Body of pancreas (tissue), 4 donors: ENCODE data around the gene GDPD4. TPM values are rescaled to one million over a fixed set of nuclear protein-coding genes. Genes with fewer than 3 reads are reported as not detected.

ENCODE experiments used
- ATAC-seq: fragments of 150-250 bp; one replicate; pipeline ENCODE4 v1.9.1; 2016
- DNase-seq, 4 donors: peaks; one replicate each; pipeline ENCODE4 v3.0.0-alpha.2; 2019
- H3K27ac ChIP-seq, 4 donors: fragments of 200-600 bp; sonication (generic); 1 replicate in 3 of 4; 2 replicates in 1 of 4; pipeline versions ENCODE4 v1.5.1 to v1.6.1; 2016 to 2019; ENCODE audit warnings: mild to moderate bottlenecking in 1 of 4, mixed read lengths in 1 of 4, moderate library complexity in 1 of 4
- H3K27me3 ChIP-seq, 2 donors: fragments of 200-600 bp; sonication (generic); one replicate each; pipeline ENCODE4 v1.6.0; 2016; ENCODE audit warnings: mild to moderate bottlenecking in 1 of 2
- H3K36me3 ChIP-seq, 2 donors: fragments of 200-600 bp; sonication (generic); replicated peaks in 1 of 2; 2 replicates each; pipeline ENCODE4 v1.5.1; 2016; ENCODE audit warnings: low read depth in 2 of 2; ENCODE audit not compliant: insufficient read depth in 1 of 2
- H3K4me1 ChIP-seq: fragments of 200-600 bp; sonication (generic); one replicate; pipeline ENCODE4 v1.6.0; 2016
- H3K4me3 ChIP-seq, 2 donors: fragments of 200-600 bp; sonication (generic); 1 replicate in 1 of 2; 2 replicates in 1 of 2; pipeline ENCODE4 v1.5.1; 2016 to 2019
- H3K9me3 ChIP-seq, 3 donors: fragments of 200-600 bp; sonication (generic); 1 replicate in 2 of 3; 2 replicates in 1 of 3; pipeline ENCODE4 v1.5.1; 2016
- POLR2A ChIP-seq, 3 donors: fragments of 450-650 bp; IDR thresholded peaks; one replicate each; pipeline ENCODE4 v1.6.1; 2016; ENCODE audit warnings: antibody characterized with exemption in 3 of 3, mild to moderate bottlenecking in 2 of 3
- WGBS, 2 donors: methylation state at CpG; one replicate each; pipeline ENCODE4 v1.1.5; 2017; 5-methylcytosine and 5-hydroxymethylcytosine counted together
- intact Hi-C: fragments of 100-400 bp; cut with DNase I; formaldehyde crosslinking; loops from one replicate; pipeline ENCODE4 v1.15.1; 2023
- total RNA-seq, 2 donors: library from RNA; depleted of rRNA; stranded (reverse); fragments of >200 nt; gene quantifications; one replicate each; pipeline ENCODE4 v1.1.0, GENCODE V29; 2016
- TF ChIP-seq, protein P1 (sequence below), 7 experiments: fragments of 450-650 bp in 4 of 7; fragments of 200-600 bp in 3 of 7; sonication (generic) in 3 of 7; IDR thresholded peaks; one replicate each; pipeline ENCODE4 v1.5.1; 2016 to 2019; ENCODE audit warnings: antibody characterized with exemption in 7 of 7

Gene GDPD4
- total RNA-seq, 2 donors from 2014 or later: not detected

DNA sequence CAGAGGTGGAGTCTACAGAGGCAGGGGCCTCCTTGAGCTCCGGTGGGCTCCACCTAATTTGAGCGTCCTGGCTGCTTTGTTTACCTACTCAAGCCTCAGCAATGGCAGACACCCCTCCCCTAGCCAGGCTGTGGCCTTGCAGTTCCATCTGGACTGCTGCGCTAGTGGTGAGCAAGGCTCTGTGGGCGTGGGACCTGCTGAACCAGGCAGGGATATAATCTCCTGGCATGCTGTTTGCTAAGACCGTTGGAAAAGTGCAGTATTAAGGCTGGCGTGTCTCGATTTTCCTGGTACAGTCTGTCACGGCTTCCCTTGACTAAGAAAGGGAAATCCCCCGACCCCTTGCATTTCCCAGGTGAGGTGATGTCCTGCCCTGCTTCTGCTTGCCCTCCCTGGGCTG, 77.7 kb downstream of the GDPD4 start:
- DNase-seq (no peak), ATAC-seq (no peak)
- intact Hi-C loops: no loop called here
- 79 to 81% methylated on average over 6 to 9 of the region's 9 CpGs for WGBS, 2 donors
- Histone ChIP-seq H3K4me1 (no peaks in the 10 kb centered on the region), H3K9me3 (no peaks in the 10 kb centered on the region), H3K27me3 (no peaks in the 10 kb centered on the region), H3K36me3 (no peaks in the 10 kb centered on the region), H3K27ac (no peak overlapping the region), H3K4me3 (no peak overlapping the region)
- TF ChIP-seq, protein P1, sequence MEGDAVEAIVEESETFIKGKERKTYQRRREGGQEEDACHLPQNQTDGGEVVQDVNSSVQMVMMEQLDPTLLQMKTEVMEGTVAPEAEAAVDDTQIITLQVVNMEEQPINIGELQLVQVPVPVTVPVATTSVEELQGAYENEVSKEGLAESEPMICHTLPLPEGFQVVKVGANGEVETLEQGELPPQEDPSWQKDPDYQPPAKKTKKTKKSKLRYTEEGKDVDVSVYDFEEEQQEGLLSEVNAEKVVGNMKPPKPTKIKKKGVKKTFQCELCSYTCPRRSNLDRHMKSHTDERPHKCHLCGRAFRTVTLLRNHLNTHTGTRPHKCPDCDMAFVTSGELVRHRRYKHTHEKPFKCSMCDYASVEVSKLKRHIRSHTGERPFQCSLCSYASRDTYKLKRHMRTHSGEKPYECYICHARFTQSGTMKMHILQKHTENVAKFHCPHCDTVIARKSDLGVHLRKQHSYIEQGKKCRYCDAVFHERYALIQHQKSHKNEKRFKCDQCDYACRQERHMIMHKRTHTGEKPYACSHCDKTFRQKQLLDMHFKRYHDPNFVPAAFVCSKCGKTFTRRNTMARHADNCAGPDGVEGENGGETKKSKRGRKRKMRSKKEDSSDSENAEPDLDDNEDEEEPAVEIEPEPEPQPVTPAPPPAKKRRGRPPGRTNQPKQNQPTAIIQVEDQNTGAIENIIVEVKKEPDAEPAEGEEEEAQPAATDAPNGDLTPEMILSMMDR (IDR thresholded peaks at IDR 0.05): no peak
- no peak for TF ChIP-seq POLR2A (IDR thresholded peaks at IDR 0.05)

DNA sequence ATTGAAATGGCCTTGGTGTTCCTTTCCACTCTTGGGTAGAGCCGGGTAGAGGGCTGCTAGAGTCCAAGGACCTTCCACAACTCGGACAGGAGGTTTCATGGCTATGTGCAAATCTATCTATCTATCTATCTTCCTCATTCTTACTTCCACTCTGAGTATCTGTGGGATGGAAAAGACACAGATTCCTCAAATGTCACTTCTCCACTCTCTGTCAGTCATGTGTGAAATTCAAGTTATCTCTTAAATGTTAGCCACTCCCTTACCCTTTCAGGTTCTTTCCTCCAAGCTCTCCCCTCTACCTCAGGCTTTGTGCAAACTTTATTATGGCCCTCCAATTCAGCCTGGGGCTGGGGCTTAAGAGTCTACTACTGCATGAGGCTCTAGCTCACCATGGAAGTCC, 84.3 kb downstream of the GDPD4 start:
- peaks cover under 1% of the 10 kb centered on the region for H3K4me1 ChIP-seq
- ATAC-seq (no peak), DNase-seq (no peak)
- no peaks in the 10 kb centered on the region for H3K36me3 ChIP-seq
- no peak overlapping the region for H3K4me3 ChIP-seq
- H3K9me3 ChIP-seq: no peaks in the 10 kb centered on the region
- intact Hi-C loops: no loop called here
- WGBS, 2 donors: 77 to 86% methylated on average over 2 of the region's 2 CpGs
- no peak overlapping the region for H3K27ac ChIP-seq
- no peaks in the 10 kb centered on the region for H3K27me3 ChIP-seq
- TF ChIP-seq, protein P1 (IDR thresholded peaks at IDR 0.05): no peak
- TF ChIP-seq POLR2A (IDR thresholded peaks at IDR 0.05): no peak

DNA sequence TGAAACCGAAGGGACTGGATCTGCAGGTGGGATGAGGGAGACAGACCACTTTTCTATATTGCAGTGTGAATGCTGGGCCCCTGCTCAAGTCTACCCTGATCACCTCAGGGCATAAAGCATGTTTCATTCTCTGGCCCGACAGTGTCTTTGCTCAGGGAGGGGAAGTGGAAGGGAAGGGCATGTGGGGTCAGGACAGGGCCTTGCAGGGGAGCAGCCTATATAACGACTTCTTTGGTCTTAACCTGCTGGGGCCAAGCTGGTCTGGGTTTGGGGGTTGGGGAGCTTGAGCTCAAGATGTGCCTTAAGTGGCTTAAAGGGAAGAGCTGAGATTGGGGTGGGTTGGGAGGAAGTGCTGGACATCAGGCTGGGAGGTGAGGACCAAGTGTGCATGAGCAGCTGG, 86.4 kb downstream of the GDPD4 start:
- Histone ChIP-seq H3K9me3 (no peaks in the 10 kb centered on the region), H3K36me3 (no peaks in the 10 kb centered on the region), H3K27me3 (no peaks in the 10 kb centered on the region), H3K4me3 (no peak overlapping the region), H3K4me1 (peaks cover 9% of the 10 kb centered on the region), H3K27ac (no peak overlapping the region)
- TF ChIP-seq POLR2A (IDR thresholded peaks at IDR 0.05): no peak
- TF ChIP-seq, protein P1 (IDR thresholded peaks at IDR 0.05): no peak
- ATAC-seq (no peak), DNase-seq (no peak)
- intact Hi-C loops: no loop called here
- 70 to 76% methylated on average over 3 of the region's 3 CpGs for WGBS, 2 donors

DNA sequence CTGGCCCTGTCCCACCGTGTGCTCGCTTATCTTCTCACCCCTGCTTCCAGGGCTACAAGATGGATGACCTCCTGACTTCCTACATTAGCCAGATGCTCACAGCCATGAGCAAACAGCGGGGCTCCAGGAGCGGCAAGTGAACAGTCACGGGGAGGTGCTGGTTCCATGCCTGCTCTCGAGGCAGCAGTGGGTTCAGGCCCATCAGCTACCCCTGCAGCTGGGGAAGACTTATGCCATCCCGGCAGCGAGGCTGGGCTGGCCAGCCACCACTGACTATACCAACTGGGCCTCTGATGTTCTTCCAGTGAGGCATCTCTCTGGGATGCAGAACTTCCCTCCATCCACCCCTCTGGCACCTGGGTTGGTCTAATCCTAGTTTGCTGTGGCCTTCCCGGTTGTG, 86.9 kb downstream of the GDPD4 start:
- intact Hi-C loops: no loop called here
- DNase-seq (no peak), ATAC-seq (no peak)
- Histone ChIP-seq H3K9me3 (no peaks in the 10 kb centered on the region), H3K36me3 (no peaks in the 10 kb centered on the region), H3K4me3 (no peak overlapping the region), H3K4me1 (peaks cover 9% of the 10 kb centered on the region), H3K27me3 (no peaks in the 10 kb centered on the region), H3K27ac (no peak overlapping the region)
- WGBS, 2 donors: 85 to 95% methylated on average over 2 to 9 of the region's 9 CpGs
- TF ChIP-seq POLR2A (IDR thresholded peaks at IDR 0.05): no peak
- TF ChIP-seq, protein P1 (IDR thresholded peaks at IDR 0.05): no peak

DNA sequence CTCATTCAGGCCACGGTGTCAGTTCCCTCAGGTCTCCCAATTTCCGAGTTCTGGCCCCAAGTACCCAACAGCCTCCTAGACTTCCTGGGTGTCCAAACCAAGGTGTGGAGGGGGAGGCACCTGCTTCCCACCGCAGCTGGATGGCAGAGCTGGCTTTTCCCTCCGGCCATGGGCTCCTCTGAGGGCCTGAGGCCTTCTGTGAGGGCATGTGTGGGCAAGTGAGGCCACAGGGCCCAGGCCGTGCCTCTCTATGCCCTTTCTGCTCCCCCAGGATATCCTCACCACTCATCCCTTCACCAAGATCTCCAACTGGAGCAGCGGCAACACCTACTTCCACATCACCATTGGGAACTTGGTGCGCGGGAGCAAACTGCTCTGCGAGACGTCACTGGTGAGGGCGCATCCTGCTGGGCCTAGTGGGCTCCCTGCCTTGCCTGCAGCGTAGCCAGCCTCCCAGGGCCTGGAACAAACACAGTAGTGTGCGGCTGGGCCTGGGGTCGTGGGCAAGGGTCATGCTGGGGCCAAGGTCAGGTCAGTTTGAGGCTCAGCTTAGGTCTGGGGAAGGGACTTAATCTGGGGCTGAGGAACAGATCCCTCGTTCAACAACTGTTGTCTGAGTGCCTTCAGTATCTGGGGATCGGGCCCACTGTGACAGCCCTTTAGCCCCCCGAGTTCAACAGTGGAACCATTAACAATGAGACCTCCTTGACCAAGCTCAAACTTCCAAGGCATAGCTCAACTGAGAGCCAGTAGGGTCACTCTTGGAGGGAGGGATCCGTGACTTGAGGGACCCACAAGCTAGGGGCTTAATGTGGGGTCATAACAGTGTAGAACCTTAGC, 87.7 kb downstream of the GDPD4 start:
- WGBS, 2 donors: 86 to 88% methylated on average over 6 to 18 of the region's 18 CpGs

More for the DNA sequence above, 87.7 kb downstream of the GDPD4 start:
- H3K27me3 ChIP-seq: no peaks in the 10 kb centered on the region
- no peak overlapping the region for H3K4me3 ChIP-seq
- TF ChIP-seq, protein P1 (IDR thresholded peaks at IDR 0.05): no peak
- no peak for TF ChIP-seq POLR2A (IDR thresholded peaks at IDR 0.05)
- intact Hi-C loops: no loop called here
- DNase-seq: no peak
- H3K27ac ChIP-seq: no peak overlapping the region
- H3K36me3 ChIP-seq: no peaks in the 10 kb centered on the region
- peaks cover 9% of the 10 kb centered on the region for H3K4me1 ChIP-seq
- no peak for ATAC-seq
- no peaks in the 10 kb centered on the region for H3K9me3 ChIP-seq
